ENCODE measurements around the gene ITPRIP.

Gene ITPRIP

GRCh38 chr10:104333032-104333727 is 5.1 kb downstream of the ITPRIP start:
- Mint-ChIP-seq H3K27ac (peak overlapping the region; percentile 25), H3K4me1 (peaks cover 80% of the 10 kb centered on the region), H3K4me3 (peak overlapping the region; percentile 61)

GRCh38 chr10:104332243-104333031 is 5.8 kb downstream of the ITPRIP start:
- H3K27me3 Mint-ChIP-seq: no peaks in the 10 kb centered on the region
- H3K36me3 Mint-ChIP-seq: no peaks in the 10 kb centered on the region
- peak overlapping the region; percentile 25 for H3K27ac Mint-ChIP-seq
- H3K9me3 Mint-ChIP-seq: no peaks in the 10 kb centered on the region
- peak overlapping the region; percentile 61 for H3K4me3 Mint-ChIP-seq
- peaks cover 87% of the 10 kb centered on the region for H3K4me1 Mint-ChIP-seq

More at GRCh38 chr10:104333032-104333727, 5.1 kb downstream of the ITPRIP start:
- H3K36me3 Mint-ChIP-seq: no peaks in the 10 kb centered on the region
- H3K9me3 Mint-ChIP-seq: no peaks in the 10 kb centered on the region
- H3K27me3 Mint-ChIP-seq: no peaks in the 10 kb centered on the region

GRCh38 chr10:104331208-104331838 is 6.9 kb downstream of the ITPRIP start:
- H3K36me3 Mint-ChIP-seq: peaks cover 3% of the 10 kb centered on the region
- no peaks in the 10 kb centered on the region for H3K9me3 Mint-ChIP-seq
- H3K4me3 Mint-ChIP-seq: peak overlapping the region; percentile 40
- no peaks in the 10 kb centered on the region for H3K27me3 Mint-ChIP-seq
- H3K27ac Mint-ChIP-seq: peak overlapping the region; percentile 90
- peaks cover 98% of the 10 kb centered on the region for H3K4me1 Mint-ChIP-seq

- peak overlapping the region; percentile 40 for H3K4me3 Mint-ChIP-seq
- peaks cover 99% of the 10 kb centered on the region for H3K4me1 Mint-ChIP-seq
- H3K36me3 Mint-ChIP-seq: peaks cover 4% of the 10 kb centered on the region
- H3K9me3 Mint-ChIP-seq: no peaks in the 10 kb centered on the region
- peak overlapping the region; percentile 90 for H3K27ac Mint-ChIP-seq
- no peaks in the 10 kb centered on the region for H3K27me3 Mint-ChIP-seq
Observed at GRCh38 chr10:104330168-104331110, 7.8 kb downstream of the ITPRIP start.

GRCh38 chr10:104329735-104330134 is 8.5 kb downstream of the ITPRIP start:
- no peaks in the 10 kb centered on the region for H3K27me3 Mint-ChIP-seq
- no peaks in the 10 kb centered on the region for H3K9me3 Mint-ChIP-seq
- H3K4me3 Mint-ChIP-seq: peak overlapping the region; percentile 85
- H3K4me1 Mint-ChIP-seq: peaks cover 99% of the 10 kb centered on the region
- peaks cover 7% of the 10 kb centered on the region for H3K36me3 Mint-ChIP-seq
- H3K27ac Mint-ChIP-seq: peak overlapping the region; percentile 90

- H3K27me3 Mint-ChIP-seq: no peaks in the 10 kb centered on the region
- H3K27ac Mint-ChIP-seq: peak overlapping the region; percentile 90
- H3K4me3 Mint-ChIP-seq: peak overlapping the region; percentile 85
- no peaks in the 10 kb centered on the region for H3K9me3 Mint-ChIP-seq
- H3K36me3 Mint-ChIP-seq: peaks cover 7% of the 10 kb centered on the region
- peaks cover 99% of the 10 kb centered on the region for H3K4me1 Mint-ChIP-seq
Observed at GRCh38 chr10:104328896-104329710, 9.2 kb downstream of the ITPRIP start.

GRCh38 chr10:104328646-104328895 is 9.7 kb downstream of the ITPRIP start:
- peaks cover 99% of the 10 kb centered on the region for H3K4me1 Mint-ChIP-seq
- peak overlapping the region; percentile 90 for H3K27ac Mint-ChIP-seq
- peaks cover 7% of the 10 kb centered on the region for H3K36me3 Mint-ChIP-seq
- H3K27me3 Mint-ChIP-seq: no peaks in the 10 kb centered on the region
- H3K9me3 Mint-ChIP-seq: no peaks in the 10 kb centered on the region
- peak overlapping the region; percentile 85 for H3K4me3 Mint-ChIP-seq

GRCh38 chr10:104327745-104328645 is 10.3 kb downstream of the ITPRIP start:
- Mint-ChIP-seq H3K4me1 (peaks cover 99% of the 10 kb centered on the region), H3K27ac (peak overlapping the region; percentile 79), H3K36me3 (peaks cover 7% of the 10 kb centered on the region), H3K4me3 (peak overlapping the region; percentile 85), H3K27me3 (no peaks in the 10 kb centered on the region), H3K9me3 (no peaks in the 10 kb centered on the region)

- H3K9me3 Mint-ChIP-seq: no peaks in the 10 kb centered on the region
- H3K27me3 Mint-ChIP-seq: no peaks in the 10 kb centered on the region
- peak overlapping the region; percentile 85 for H3K4me3 Mint-ChIP-seq
- H3K27ac Mint-ChIP-seq: peak overlapping the region; percentile 79
- H3K4me1 Mint-ChIP-seq: peaks cover 100% of the 10 kb centered on the region
- H3K36me3 Mint-ChIP-seq: peaks cover 7% of the 10 kb centered on the region
Observed at GRCh38 chr10:104326991-104327610, 11.2 kb downstream of the ITPRIP start.

- Mint-ChIP-seq H3K9me3 (no peaks in the 10 kb centered on the region), H3K4me3 (peak overlapping the region; percentile 76), H3K27ac (peak overlapping the region; percentile 95), H3K36me3 (peaks cover 7% of the 10 kb centered on the region), H3K4me1 (peaks cover 100% of the 10 kb centered on the region), H3K27me3 (no peaks in the 10 kb centered on the region)
Observed at GRCh38 chr10:104325436-104326435, 12.5 kb downstream of the ITPRIP start.

GRCh38 chr10:104324931-104325330 is 13.3 kb downstream of the ITPRIP start:
- no peaks in the 10 kb centered on the region for H3K9me3 Mint-ChIP-seq
- H3K4me1 Mint-ChIP-seq: peaks cover 100% of the 10 kb centered on the region
- peaks cover 7% of the 10 kb centered on the region for H3K36me3 Mint-ChIP-seq
- peak overlapping the region; percentile 95 for H3K27ac Mint-ChIP-seq
- H3K27me3 Mint-ChIP-seq: no peaks in the 10 kb centered on the region
- H3K4me3 Mint-ChIP-seq: peak overlapping the region; percentile 76

- Mint-ChIP-seq H3K4me3 (peak overlapping the region; percentile 76), H3K4me1 (peaks cover 100% of the 10 kb centered on the region), H3K27ac (peak overlapping the region; percentile 95), H3K27me3 (no peaks in the 10 kb centered on the region), H3K36me3 (peaks cover 7% of the 10 kb centered on the region), H3K9me3 (no peaks in the 10 kb centered on the region)
Observed at GRCh38 chr10:104324221-104324686, 14.0 kb downstream of the ITPRIP start.
